ENCODE measurements around the gene ADAMTSL4.
A peak's percentile ranks its signal among the peaks of the same experiment; 100 is the strongest.
"Not testable (repeated sequence)": the region's sequence is repeated elsewhere in the genome, so short reads cannot be mapped to it uniquely, and the experiment has no call there.

ADAMTSL4 gene

DNA sequence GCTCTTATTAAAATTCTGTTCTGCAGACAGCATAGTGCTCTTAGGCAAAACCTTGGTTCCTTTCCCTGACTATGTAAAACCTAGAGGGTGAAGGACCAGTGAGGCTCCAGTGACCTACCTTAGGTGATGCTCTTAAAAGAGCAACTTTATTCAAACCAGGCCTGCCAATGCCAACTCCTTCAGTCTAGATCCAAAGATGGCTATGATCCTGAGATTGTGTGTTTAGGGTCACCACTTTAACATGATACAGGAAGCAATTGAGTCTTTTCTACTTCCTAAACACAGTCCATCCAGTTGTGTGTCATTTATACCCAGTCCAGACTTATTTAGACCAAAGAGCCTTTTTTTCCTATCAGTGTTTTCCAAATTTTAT lies 19.4 kb downstream of the ADAMTSL4 start:
- no peak for DNase-seq

DNA sequence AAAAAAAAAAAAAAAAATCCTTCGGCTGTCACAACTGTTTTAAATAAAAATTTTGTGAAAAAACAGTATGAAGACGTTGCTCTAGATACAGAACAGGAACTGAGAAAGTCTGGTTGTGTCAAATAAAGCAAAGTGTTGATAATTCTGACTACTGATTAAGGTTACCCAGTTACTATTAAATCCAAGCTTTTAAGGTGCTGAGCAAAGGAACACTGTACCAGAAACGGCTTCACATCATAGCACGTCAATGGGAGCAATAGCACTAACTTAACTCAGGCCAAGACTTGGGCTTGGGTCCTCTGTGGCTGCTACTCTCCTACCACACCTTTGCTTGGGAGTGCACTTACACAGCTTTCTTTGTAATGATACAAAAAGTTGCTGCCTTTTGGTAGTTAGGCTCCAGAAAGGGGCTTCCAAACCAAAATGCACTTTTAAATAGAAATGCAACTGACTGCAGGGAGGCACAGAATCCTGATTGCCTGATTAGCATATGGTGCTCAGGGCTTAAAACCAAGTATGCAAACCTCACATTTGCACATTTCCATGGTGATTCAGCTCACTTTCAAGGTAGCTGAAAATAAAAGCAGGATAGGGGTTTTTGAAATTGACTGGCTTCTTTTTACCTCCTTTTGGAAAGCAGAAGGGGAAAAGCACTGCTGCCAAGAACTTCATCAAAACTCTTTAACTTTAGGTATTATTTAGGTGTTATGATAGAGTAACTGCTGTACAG lies 23.9 kb downstream of the ADAMTSL4 start:
- DNase-seq: no peak

GRCh38 chr1:150573648-150574071 lies 24.5 kb downstream of the ADAMTSL4 start:
- peak; percentile 37 for DNase-seq

DNA sequence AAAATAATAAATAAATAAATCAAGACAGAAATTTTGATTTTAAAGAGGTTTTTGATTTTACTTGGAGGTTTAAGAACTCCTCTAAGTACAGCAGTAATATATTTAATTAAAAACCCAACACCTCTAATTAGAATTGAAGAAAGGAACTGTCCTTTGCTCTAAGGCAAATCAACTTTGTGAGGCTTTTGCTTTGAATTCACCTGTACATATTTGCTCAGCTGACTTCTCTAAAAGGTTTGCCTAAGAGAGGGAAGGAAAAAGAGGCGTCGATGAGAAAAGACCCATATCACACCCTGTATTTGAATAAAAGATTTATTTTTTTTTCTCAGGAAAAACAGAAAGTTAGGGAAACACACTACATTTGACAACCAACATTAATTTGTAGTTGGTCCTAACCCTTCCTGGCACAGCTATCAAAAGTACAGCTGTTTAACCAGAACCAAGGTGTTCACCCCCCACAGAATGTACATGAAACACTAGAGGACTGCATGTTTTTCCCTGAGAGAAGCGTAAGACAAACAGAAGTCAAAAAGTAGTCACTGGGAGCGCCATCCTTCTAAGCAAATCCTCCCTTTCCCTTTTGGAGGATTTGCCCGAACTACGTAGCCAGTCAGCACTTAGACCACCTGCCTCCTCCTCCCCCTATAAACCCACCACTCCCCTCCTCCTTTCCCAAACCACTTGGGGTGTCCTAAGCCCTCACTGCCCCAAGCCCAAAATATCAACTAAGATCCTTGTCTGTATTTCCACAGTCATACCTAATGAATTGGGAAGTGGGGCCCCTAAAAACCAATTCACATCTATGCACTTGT lies 25.3 kb downstream of the ADAMTSL4 start:
- DNase-seq: no peak

- DNase-seq: no peak
Observed at GRCh38 chr1:150575072-150575489, 25.9 kb downstream of the ADAMTSL4 start.

- DNase-seq: no peak
Observed at GRCh38 chr1:150575518-150576366, 26.5 kb downstream of the ADAMTSL4 start.

DNA sequence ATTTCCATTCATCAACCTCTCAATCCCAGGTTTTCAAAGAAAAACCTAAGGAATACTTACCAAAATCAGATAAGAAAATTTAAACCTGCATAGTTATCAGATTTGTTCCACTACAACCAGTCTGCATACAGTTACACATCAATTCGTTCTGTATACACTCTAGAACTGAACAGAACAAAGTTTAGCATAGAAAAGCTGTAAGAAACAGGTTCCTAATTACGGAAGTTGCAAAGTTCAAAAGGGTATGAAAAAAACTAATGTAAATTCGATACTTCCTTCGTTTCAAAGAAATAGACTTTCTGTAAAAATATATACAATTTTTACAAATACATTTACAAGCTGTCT lies 27.1 kb downstream of the ADAMTSL4 start:
- DNase-seq: no peak

- no peak for DNase-seq
Observed at GRCh38 chr1:150576794-150577556, 27.8 kb downstream of the ADAMTSL4 start.

DNA sequence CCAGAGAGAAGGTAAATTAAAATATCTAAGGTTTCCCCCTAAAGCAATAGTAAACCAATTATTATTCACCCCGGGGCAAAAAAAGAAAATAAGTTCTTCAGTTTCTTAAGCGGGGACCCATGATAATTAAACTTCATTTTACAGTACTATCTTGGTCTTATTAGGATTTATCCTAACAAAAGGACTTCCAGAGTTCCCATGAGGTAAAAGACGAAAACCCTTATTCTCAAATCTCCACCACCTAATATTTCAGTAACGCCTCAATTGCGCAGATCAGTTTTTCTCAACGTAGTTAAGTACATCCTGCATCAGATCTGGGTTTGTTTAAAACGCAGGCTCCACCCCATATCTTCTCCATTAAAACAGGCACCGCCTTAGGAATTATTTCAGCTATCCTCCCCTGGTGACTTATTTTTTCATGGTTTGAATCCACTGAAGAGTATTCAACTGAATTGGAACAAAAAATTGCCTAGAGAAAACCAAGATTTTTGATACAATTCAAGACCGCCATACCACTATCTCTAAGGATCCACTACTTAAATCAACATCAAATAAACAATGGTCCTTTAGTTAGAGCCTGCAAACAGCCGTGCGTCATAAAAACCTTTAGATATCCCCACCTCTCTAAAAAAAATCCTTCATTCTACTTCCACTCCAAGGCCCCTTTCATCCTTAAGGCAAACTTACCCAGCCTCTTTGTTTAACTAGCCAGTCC lies 28.5 kb downstream of the ADAMTSL4 start:
- DNase-seq: no peak

DNA sequence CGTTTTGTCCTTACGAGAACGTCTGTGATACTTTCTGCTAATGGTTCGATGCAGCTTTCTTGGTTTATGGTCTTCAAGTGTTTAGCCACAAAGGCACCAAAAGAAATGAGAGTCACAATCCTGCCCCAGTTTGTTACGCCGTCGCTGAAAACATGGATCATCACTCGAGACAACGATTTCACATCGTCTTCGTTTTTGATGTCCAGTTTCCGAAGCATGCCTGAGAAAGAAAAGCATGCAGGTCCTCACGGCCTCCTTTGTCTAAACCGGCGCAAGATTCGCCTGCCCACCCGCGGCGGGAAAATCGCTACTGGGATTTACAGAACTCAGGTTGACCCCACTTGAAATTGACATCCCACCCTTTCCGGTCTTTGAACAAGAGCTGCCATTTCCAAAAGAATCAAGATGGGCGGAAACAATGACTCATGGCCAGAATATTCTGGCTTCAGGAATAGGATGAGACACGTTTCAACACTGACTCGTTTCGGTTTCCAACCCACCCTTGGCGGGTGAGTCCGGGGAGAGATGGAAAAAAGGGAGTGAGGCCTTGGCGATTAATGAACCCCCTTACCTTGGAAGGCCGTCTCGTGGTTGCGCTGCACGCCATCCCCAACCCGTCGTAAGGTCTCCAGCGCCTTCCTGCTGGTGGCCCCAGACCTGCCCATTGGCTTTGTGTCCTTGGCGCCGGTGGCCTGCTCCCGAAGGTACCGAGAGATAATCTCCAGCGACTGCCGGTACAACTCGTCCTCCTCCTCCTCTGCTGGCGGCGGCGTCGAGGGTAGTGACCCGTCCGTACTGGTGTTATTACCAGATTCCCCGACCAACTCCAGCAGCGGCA lies 29.3 kb downstream of the ADAMTSL4 start:
- DNase-seq: peak; percentile 76

- DNase-seq: peak; percentile 93
Observed at GRCh38 chr1:150579110-150579944, 30.1 kb downstream of the ADAMTSL4 start, which contains the start of gene MCL1. Gene MCL1 (minus strand): TSS chr1:150579610. CDS start chr1:150579530, 80 bp downstream.

DNA sequence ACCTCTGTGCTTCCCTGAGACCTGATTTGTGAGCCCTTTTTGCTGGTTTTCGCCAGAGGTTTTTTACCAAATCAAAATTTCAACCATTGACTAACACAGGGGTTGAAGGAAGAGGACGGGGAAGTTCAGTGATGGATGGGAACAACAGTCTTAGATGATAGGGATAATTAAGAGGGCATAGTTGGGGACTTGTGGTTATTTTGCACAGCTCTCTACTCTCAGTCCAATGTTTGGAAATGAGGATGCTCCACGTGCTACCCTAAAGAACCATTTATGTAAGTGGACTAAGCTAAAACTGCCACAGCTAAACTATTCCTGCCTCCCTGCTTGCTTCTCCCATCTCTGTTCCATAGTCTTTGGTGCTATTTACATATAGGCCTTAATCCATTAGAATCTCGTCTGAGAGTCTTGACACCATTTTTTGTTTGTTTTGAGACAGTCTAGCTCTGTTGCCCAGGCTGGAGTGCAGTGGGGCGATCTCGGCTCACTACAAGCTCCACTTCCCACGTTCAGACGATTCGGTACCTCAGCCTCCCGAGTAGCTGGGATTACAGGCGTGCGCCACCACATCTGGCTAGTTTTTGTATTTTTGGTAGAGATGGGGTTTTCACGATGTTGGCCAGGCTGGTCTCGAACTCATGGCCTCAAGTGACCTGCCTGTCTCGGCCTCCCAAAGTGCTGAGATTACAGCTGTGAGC lies 30.9 kb downstream of the ADAMTSL4 start:
- DNase-seq: no peak

- DNase-seq: not testable (repeated sequence)
Observed at GRCh38 chr1:150580966-150581365, 31.8 kb downstream of the ADAMTSL4 start.

DNA sequence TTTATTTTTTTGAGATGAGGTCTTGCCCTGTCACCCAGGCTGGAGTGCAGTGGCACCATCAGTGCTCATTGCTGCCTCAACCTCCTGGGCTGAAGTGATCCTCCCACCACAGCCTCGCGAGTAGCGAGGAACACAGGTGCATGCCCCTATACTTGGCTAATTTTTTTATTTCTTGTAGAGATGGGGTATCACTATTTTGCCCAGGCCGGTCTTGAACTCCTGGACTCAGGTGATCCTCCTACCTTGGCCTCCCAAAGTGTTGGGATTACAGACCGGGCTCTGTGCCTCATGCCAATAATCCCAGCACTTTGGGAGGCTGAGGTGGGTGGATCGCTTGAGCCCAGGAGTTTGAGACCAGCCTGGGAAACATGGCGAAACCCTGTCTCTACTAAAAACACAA lies 32.2 kb downstream of the ADAMTSL4 start:
- not testable (repeated sequence) for DNase-seq

GRCh38 chr1:150581962-150582361 lies 32.8 kb downstream of the ADAMTSL4 start:
- DNase-seq: not testable (repeated sequence)

DNA sequence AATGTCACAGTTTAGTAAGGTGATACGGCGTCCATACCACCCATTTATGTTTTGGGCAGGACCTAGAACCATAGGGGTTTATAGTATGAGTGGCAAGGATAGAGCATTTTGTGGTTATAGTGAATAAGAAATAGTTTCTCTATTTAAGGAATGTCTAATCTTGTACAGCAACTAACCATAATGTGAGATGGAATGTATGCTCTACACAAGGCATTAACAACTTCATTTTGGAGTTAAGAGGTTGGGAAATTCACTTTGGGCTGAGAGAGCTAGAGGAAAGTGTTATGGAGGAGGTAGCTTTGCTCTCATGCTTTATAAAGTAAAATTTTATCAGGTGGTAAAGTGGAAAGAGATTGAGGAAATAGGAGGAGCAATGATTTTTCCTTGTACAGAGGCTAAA lies 33.2 kb downstream of the ADAMTSL4 start:
- no peak for DNase-seq

GRCh38 chr1:150596095-150596892 lies 47.1 kb downstream of the ADAMTSL4 start:
- DNase-seq: no peak

- no peak for DNase-seq
Observed at GRCh38 chr1:150596976-150597375, 47.8 kb downstream of the ADAMTSL4 start.

All from stimulated activated CD4-positive, alpha-beta T cell treated with anti-CD3 and anti-CD28 coated beads, Interleukin-15, amount 100 ng/mL, for 24 hours (primary cell).